ENCODE measurements around the gene CIROP.

DNA sequence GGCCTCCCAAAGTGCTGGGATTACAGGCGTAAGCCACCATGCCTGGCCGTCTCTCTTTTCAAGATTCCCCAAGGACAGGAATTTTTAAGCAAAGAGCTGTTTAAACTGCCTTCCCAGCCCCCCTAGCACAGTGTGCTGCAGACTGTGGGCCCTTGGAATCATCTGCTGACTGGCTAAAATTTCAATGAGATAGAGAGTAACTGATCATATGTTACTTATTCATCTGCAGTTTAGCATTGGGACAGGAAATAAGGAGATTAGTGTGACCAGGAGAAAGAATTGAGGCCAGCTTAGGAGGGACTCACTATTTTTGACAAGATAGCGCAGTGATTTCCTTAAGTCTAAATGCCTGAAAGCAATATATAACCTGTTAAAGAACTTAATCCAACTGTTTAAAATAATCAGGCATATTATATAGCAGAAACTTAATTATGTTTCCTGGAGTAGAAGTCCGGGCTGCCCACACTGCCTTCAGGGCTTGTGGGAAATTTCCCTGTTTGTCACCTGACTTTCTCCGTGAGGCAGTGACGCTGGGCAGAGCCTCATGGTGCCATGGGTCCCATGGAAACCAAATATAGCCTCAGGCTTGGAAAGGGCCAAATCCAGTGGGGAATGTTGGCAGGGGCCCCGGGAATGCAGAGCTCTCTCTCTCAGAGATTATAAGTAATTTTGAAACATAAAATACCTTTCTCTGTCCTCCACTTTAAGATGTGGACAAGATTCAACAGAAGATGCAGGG is 37.1 kb upstream of the CIROP start:
- TF ChIP-seq TAF1 (IDR thresholded peaks at IDR 0.05; ENCODE audit: low read depth, low read length) (no peak), SPI1 (IDR thresholded peaks at IDR 0.05; ENCODE audit: low read depth, low read length) (no peak), POLR2A (IDR thresholded peaks at IDR 0.05; ENCODE audit: low read depth, low read length) (no peak), POLR2AphosphoS5 (IDR thresholded peaks at IDR 0.05; ENCODE audit: low read depth, low read length) (no peak)
